HG02798 (cell line): ENCODE measurements around the gene THTPA.

Experiments used
- ATAC-seq: cut with Tn5 transposase; IDR thresholded peaks from one replicate; pipeline ENCODE4 v1.9.1; 2021; ENCODE audit warnings: mild to moderate bottlenecking; ENCODE audit not compliant: unreplicated experiment, poor library complexity

Gene THTPA

DNA sequence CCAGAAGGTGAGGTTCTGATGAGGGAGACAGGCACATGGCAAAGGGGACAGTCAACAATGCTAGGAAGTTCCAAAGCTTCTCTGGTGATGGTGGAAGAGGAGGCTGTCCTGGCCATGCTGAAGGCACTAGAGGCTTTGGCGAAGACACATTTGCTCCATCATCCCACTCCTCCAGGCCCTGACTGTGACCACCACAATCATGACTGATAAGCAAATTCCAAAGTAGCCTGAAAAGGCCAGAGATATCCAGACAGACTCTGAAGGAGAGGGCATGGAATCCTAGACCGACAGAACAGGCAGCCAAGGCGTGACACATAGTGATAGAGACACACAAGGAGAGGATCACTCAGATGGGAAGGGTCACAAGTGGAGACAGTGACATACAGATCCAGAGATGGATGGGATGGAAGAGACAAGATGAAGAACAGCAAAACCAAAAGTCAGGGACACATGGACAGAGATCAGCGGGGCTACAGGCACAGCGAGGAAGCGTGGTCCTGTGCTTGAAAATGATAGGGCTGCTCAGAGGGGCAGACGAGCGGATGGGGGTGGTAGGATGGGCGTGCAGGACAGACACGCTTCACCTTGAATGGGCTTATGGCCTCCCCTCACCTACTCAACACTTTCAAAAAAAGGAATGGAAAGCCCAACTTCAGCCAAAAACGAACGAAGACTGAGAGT, 5.8 kb upstream of the THTPA start:
- no peak for ATAC-seq

DNA sequence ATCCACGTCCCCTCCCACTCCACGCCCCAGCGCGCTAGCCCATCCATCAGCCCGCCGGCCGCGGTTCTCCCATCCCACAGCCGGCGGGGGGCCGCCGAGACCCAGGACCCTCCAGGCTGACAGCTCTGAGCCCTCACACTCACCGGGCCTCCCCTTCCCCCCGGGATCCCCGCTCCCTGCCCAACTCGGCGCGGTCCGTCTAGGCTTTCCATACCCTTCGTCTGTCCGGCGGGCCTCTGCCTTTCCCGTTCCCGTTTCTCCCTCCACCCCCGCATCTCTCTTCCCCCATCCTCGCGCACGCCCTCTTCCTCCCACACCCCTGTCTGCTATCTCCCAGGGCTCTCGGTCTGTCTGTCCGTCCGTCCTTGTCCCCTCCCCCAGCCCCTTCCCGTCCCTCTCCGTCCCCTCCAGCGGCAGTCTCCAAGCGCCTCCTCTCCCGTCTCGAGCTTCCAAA, 5.2 kb upstream of the THTPA start:
- ATAC-seq = no peak

DNA sequence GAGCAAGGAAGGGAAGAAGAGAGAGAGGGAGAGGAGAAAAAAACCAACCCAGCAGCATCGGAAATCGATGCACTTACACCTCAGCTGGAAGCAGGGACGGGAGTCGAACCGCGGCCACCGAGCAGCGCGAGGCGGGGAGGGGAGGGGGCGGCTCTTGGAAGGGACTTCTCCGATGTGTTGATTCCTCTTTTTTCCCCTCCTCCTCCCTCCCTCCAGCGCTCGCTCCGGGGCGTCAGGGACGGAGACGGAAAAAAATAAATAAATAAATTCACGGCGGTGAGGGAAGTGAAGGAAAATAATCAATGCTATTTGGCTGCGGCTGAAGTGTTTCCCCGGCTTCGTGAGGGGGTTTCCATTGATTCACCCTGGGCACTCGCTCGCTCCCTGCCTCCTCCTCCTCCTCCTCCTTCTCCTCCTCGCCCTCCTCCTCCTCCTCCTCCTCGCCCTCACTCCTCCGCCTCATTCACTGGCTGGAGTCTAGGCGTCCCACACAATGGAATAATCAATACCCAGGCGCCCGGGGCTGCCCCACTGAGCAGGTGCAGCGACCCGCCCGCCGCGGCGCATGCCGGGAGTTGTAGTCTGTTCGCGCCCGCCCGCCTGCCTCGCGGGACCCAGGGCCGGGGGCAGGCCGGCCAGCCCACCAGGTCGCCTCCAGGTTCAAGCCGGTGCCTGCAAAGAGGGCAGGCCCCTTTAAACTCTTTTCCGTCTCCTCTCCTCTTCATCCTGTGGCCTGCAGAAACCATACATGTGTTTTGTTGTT, 4.6 kb upstream of the THTPA start, which contains the start of gene ZFHX2:
Gene ZFHX2 (minus strand): TSS at position 500 of the 763 bp plus-strand sequence. CDS start 16,440 bp downstream, outside the sequence.
- peak; percentile 64 for ATAC-seq

DNA sequence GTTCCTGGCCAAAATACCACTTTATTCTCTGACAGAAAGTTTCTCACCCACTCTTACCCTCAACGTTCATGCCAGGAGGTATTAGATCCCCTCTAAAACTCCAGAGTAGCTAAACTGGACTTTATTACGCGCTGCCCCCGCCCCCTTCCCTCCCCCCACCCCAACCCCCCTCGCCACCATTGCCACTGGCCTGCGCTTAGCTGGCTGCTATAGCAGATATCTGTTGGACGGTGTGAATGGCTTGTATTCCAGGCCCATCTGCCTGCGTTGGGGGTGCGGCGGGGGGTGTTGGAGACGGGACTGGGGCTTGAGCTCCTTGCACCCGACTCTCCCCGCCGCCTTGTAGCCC, 564 bp upstream of the THTPA start:
- ATAC-seq = no peak

DNA sequence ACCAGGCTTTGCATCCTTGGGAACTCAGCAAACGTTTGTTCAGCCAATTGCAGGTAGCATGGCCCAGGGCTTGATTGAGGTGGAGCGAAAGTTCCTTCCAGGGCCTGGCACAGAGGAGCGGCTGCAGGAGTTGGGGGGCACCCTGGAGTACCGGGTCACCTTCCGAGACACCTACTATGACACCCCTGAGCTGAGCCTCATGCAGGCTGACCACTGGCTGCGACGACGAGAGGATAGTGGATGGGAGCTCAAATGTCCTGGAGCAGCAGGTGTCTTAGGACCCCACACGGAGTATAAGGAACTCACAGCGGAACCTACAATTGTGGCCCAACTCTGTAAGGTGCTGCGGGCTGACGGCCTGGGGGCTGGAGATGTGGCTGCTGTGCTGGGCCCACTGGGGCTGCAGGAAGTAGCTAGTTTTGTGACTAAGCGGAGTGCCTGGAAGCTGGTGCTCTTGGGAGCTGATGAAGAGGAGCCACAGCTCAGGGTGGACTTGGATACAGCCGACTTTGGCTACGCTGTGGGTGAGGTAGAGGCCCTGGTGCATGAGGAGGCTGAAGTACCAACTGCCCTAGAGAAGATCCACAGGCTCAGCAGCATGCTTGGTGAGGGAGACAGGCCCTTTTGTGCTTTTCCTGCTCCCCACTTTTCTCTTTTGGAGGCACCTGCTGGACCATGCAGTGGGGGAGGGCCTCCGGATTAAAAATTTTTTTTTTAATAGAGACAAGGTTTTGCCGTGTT, 799 bp downstream of the THTPA start:
- no peak for ATAC-seq

DNA sequence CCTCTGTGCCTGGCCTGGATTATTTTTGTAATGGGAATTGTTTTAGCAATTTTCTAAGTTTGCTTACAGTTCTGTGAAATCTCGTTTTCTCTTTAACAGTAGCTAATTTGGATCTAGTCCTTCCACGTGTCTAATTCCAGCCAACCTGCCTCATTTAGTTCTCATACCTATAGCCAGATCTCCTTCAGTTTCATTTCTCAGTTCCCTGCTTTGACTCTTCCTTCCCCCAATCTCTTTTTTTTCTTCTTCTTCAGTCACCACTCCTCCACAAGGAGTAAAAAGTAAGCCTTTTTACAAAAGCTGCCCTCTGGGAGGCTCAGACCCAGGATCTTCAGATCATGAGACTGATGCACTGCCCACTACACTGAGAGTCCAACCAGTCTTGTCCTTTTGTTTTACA, 1.4 kb downstream of the THTPA start:
- ATAC-seq = no peak

DNA sequence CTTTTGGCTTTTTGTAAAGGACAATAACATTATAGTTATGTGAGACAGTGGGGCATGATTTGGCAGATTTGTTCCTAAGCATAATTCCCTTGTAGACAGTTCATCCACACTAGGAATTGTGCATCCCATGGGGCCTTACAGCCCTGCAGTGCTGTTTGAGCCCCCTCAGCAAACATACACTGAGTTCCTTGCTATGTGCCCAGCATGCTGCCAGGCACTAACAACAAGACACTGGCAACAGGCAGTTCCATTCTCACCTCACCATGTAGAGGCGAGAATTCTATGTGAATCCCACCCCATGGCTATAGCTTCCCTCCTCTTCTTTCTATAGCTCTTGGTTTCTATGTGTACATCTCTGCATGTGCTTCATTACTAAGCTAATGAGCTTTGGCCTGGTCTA, 1.9 kb downstream of the THTPA start:
- ATAC-seq = no peak

DNA sequence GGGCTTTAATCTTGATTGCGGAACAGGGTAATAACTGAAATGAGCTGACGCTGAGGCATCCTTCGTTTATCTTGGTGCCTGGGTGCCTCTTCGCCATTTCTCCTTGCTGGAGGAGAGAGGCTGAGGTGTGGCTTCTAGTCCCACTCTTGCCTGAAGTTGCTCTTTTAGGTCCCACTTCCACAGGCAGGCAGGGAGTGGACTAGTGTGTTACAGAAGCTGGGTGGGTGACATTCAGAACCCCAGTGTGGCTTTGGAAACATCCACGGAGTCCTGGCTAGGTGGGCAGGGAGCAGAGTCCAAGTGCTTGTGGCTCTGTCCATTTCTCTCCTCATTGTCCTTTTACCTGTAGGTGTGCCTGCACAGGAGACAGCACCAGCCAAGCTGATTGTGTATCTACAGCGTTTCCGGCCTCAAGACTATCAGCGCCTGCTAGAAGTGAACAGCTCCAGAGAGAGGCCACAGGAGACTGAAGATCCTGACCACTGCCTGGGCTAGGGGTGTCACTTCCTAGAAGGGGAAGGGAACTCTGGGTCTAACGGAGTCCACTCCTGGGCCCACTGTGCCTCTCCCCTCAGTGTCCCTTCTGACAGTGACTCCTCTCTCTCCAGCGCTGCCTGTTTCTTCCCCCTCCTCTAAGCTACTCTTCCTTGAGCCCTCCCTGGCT, 2.4 kb downstream of the THTPA start:
- no peak for ATAC-seq

DNA sequence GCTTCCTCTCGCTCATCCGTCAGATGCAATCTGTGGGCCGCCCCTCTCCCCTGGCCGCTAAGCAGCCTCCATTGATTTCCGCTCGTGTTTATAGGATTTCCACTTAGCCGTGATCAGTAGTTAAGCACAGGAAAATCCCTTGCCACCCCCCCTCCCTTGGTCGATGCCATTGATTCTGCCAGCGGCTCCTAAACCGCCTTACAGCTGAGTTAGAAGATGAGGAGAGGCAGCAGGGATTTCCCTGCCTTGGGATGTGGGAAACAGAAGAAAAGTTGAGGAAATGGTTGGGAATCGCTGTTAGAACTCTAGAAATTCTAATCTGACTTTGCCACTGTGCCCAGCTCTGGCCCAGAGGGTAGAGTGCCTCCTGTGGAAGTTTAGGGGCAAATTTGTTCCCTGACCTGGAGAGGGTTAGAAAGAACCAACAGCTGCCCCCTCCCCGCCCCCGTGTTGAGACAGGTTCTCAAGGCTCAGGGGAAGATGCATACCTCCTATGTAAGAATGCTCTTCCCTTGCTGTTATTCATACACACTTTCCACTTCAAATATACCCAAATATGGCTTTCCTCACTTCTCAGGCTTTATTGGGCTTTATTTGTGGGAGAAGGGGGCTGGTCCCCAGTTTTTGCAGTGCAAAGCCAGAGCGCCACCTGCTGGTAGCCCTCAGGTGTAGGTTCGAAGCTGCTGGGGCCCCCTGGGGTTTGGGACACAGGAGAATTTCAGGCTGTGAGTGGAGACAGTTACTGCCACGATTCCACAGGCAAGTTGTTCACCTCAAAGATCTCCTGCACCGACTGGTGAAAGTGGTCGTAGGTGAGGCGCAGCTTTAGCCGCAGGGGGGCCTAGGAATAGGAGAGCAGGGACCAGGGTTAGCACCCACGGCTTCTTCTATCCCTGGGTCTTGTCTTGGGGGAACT, 3.2 kb downstream of the THTPA start:
- ATAC-seq = no peak

DNA sequence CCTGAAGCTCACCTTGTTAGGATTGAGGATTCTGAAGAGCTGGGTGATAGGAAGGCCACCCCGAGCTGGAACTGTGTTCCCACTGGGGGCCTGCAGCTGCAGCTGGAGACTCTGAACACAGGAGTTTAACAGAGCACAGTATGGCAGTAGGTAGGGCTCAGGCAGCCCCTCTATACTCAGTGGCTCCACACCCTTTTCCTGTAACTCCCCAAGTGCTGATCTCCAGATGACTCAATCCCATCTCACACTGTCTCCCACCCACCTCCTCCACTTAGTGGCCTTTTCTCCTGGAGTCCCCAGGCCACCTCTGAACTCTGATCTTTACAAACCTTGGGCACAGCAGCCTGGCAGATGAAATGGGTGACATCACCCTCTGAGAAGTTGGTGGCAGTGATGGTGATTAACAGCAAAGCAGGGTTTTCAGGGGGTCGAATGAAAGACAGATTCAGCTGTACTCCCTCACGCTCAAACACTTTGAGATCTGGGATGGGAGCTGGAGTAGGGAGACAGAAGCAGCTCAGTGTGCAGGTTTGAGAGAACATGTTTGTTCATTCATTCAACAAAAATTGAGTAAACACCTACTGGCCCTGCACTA, 4.0 kb downstream of the THTPA start:
- ATAC-seq = no peak

DNA sequence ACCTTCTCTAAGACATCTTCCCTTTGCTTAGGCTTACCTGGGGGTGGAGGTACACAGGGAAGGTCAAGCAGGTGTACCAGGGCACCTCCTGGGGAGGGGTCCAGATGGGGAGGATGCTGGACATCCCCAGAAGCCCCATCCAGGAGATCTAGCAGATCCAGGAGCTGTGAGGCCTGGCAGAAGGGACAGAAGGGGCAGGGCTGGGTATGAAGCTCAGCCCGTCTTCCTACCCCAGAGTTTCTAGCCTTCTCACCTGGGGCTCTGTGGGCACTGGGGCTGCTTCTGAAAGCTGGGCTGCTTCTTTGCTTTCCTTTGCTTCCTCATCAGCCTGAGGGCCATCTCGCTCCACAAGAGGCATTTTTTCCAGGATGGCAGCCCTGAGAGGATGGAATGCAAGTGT, 5.2 kb downstream of the THTPA start:
- no peak for ATAC-seq

DNA sequence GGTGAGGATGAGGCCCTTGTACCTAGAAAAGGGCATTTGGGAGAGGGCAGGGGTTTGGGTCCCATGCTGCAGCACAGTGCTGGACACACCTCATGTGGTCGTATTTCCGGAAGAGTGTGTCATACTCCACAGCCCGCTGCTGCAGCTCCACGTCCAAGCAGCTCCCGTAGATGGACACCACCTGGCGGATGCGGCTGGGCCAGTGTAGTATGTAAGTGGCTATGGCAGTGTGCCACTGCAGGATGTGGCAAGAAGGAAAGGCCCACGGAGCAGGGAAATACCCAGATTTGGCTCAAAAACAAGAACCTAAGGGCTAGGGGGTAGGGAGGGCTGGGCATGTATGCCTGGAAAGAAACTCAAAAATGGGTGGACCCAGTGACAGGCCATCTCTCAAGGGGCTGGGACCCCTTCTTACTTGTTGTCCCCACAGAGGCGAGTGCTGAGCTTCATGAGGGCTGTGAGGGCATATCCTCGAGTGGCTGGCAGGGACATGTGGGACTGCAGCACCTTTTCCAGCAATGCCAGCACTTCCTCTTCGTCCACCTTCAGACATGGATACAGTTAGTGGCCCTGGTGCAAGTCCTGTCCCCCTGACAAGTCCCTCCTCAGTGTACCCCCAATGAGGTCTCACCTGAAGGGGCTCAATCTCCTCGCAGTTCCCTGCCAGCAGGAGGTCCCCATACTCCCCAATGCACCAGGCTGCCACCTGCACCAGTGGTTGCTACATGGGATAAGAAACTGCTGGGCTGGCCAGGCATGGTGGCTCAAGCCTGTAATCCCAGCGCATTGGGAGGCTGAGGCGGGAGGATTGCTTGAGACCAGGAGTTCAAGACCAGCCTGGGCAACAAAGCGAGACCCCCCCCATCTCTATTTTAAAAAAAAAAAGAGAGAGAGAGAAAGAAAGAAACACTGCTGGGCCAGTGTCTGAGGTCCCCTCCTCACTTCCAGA, 6.1 kb downstream of the THTPA start:
- no peak for ATAC-seq

DNA sequence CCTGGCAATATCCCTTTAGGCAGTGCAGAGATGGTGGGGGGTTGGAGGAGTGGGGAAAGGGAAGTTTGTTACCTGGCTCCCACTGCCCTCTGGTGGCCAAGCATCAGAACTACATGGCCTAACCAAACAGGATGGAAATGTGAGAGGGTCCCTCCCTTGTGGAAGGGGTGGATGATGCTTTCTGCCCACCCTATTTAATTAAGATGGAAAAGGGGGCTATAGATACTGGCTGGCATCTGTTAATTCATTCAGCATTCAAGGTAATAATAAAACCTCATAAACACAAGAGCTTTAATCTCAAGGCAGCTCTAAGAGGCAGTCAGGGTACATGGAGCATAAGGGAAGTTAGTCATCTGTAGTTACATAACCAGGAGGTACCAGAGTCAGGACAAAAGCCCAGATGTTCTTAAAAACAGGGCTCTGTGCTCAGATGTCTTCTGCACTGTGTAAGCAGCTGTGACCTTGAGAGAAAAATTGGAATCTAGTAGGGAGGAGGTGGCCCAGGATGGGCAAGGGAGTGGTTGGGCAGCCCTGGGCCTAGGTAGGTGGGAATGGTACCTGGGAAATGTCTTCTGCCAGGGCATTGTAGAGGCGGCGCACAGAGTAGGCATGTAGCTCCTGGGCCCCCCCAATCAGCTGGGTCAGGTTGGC, 6.9 kb downstream of the THTPA start:
- no peak for ATAC-seq

DNA sequence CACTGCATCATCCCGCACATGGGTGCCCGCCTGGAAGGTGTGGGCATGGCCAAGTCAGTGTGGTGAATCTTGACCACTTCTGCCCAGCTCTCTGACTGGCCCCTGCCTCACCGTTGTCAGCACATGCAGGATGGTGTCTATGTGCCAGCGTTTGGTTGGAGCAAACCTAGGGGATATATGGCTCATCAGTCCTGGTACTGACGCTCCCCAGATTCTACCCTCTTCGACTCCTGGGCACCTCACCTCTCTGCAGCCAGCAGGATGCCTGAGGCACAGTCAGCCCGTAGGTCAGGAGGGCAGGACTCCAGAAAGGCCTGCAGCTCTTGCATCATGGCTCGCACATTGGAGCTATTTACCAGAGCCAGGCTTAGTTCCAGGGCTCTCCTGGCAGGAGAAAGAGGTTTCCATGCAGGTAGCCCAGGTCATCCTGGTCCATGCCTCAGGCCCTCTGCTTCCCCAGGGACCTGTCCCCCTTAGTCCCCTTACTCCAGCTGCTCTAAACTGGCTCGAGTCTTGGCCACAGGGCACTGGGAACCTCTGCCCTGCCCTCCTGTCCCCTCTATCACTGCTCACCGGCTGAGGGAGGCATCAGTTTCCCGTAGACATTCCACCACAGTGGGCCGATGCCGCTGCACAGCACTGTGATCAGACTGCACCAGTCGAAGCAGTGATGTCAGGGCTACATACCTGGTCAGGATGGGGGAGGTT, 7.6 kb downstream of the THTPA start:
- ATAC-seq = no peak

DNA sequence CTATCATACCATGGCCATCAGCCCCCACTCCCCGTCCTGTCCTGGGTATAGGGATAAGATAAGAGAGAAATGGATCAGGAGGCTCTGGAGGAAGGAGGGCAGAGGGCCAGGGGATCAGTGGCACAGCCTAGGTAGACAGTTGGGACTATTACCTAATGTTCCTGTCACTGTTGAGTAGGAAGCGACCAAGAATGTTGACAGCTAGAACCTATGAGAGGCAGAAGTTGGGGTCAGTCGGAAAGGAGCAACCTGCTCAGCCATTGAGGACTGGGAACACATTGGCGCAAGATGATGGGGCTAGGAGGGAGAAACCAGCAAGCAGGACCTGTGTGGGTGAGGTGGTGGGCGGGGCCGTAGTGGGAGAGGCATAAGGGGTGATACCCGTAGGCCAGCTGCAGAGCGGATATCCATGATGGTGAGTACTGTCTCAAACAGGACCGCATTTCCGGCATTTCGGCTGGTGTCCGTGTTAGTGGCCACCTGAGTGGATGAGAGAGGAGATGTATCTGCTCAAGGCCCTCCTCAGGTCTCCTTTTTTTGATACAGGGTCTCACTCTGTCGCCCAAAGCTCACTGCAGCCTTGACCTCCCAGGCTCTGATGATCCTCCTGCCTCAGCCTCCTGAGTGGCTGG, 8.2 kb downstream of the THTPA start:
- ATAC-seq = no peak

DNA sequence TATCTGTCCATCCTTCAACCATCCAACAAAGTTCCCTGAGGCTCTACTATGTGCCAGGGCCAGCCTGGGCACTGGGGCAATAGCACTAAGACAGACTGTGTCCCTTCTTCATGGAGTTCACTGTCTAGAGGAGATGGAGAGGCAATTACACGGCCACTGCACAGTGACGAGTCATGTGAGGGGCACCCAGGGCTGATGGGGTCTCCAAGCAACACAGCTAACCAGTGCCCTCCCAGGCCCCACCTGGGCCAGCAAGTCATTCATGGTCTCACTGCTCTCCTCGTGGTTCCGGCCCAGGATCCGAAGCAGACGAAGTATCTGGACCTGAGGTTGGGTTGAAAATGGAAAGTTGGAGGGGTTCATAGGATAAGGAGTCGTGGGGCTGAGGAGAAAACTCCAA, 8.8 kb downstream of the THTPA start:
- ATAC-seq = no peak

DNA sequence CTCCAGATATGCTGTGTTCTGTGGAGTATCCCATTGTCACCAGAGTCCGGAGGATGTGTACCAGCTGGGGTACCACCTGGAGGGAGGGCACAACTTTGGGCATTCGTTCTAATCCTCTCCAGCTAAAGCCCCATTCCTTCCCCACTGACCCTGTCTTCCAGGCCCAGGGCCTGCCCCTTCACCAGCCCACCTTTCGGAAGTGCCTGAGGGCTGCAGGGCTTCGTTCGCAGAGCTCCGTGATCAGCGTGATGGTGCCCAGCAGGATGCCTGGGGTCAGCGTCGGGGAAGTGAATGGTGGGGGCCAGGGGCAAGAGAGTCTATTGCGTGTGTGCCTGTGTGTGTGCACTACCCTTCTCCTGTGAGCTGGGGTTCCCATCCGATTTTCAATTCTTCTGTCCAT, 9.6 kb downstream of the THTPA start:
- ATAC-seq = no peak
